AG09309 (cell line): ENCODE measurements around the gene SEMA5A.

Experiments used
- DNase-seq: peaks from one replicate; pipeline ENCODE4 v3.0.0-alpha.2; 2010; ENCODE audit warnings: low read depth
- H3K4me3 ChIP-seq: 2 replicates; pipeline ENCODE4 v1.5.1; 2011; ENCODE audit warnings: mild to moderate bottlenecking, low read depth, low read length, moderate library complexity; ENCODE audit not compliant: control insufficient read depth
- CTCF ChIP-seq: IDR thresholded peaks from 2 replicates; pipeline ENCODE4 v1.5.1; 2011; ENCODE audit warnings: mild to moderate bottlenecking, low read depth, low read length, inconsistent platforms; ENCODE audit not compliant: insufficient read depth, control insufficient read depth; ENCODE audit errors: missing control alignments

The SEMA5A gene

GRCh38 chr5:9533096-9533495 lies 12.8 kb downstream of the SEMA5A start:
- TF ChIP-seq CTCF, result no peak

GRCh38 chr5:9529513-9529912 lies 16.4 kb downstream of the SEMA5A start:
- no peak overlapping the region for H3K4me3 ChIP-seq
- TF ChIP-seq CTCF, result no peak
- DNase-seq, result no peak

More at GRCh38 chr5:9533096-9533495, 12.8 kb downstream of the SEMA5A start:
- no peak overlapping the region for H3K4me3 ChIP-seq
- no peak for DNase-seq

DNA sequence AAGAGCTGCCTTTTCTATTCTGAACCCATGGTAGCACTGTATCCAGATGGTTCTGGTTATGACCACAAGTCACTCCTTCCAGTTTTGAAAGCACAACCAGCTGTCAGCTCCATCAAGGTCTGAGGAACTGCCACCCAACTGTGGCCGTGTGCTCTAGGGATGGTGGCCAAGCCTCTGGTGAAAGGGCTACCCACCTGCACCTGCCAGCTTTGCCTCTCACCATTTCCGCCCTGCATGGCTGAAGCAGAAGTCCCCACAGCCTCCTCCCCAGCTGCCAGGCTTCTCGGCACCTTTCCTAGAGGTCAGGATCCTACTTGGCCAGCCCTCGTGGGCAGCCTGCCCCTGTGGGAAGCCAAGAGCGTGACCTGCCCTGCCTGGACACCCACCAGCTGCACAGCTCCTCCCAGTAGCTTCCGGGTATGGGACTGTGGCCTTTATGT lies 16.8 kb downstream of the SEMA5A start:
- no peak for TF ChIP-seq CTCF
- DNase-seq, result no peak
- H3K4me3 ChIP-seq, result no peak overlapping the region

DNA sequence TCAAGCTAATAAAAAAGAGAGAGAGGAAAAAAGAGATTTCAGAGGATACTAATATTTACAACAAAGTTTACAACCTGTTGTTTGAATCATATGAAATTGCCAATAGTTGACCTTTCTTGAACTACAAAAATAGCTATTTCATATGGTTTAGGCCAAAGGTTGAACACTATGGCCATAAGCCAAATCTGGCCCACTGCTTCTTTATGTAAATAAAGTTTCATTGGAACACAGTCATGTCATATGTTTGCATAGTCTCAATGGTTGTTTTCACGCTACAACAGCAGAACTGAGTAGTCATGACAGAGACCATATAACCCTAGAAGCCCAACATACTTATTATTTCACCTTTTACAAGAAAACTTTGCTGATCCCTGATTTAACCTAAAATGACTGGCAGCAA lies 20.9 kb downstream of the SEMA5A start:
- H3K4me3 ChIP-seq, result no peak overlapping the region
- no peak for DNase-seq
- TF ChIP-seq CTCF, result no peak

- no peak overlapping the region for H3K4me3 ChIP-seq
- no peak for DNase-seq
- TF ChIP-seq CTCF, result no peak
Observed at GRCh38 chr5:9523090-9523823, 22.6 kb downstream of the SEMA5A start.

- TF ChIP-seq CTCF, result no peak
- DNase-seq, result peak; percentile 62
- no peak overlapping the region for H3K4me3 ChIP-seq
Observed at GRCh38 chr5:9519537-9519936, 26.3 kb downstream of the SEMA5A start.

DNA sequence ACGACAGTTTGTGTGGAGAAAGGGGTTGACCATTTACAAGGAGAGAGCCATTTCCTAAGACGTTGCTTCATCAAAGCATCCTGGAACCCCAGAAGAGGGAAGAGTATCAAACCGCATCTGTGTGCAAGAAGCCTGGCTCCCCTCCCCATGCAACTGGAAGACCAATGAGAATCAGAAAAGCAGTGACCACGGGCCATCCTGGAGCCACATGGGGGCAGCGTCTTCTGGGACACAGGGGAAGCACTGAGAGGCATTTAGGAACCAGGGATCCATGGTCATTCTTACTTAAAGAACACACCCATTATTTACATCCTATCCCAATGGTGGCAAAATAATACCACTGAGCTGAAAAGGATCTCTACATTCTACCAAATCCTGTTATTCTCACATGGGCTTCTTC lies 29.3 kb downstream of the SEMA5A start:
- no peak overlapping the region for H3K4me3 ChIP-seq
- no peak for TF ChIP-seq CTCF
- DNase-seq, result no peak
